Glutamatergic neuron (in vitro differentiated cells): ENCODE results near the gene ARIH1. TPM values are rescaled to one million over a fixed set of nuclear protein-coding genes. Genes with fewer than 3 reads are reported as not detected.

ENCODE experiments used
- total RNA-seq: library from RNA; stranded (reverse); fragmentation: NEBNext Ultra II Directional; extraction: Animal tissue kit (Norgen Biotek cat#: 25700); gene quantifications from one replicate; pipeline ENCODE4 v1.2.1, GENCODE V29; 2021; ENCODE audit not compliant: unreplicated experiment

The ARIH1 gene
- total RNA-seq, 1 donor from 2014 or later, result 291 TPM

Other genes starting within 250 kb of the ARIH1 start
- 949 TPM for gene PKM, start 243.1 kb upstream of the ARIH1 start, total RNA-seq
- 193 TPM for gene PARP6, start 201.8 kb upstream of the ARIH1 start, total RNA-seq
- 4.1 TPM for gene CELF6, start 154.2 kb upstream of the ARIH1 start, total RNA-seq
- 81.6 TPM for gene HEXA, start 98.3 kb upstream of the ARIH1 start, total RNA-seq
- not detected for gene TMEM202, start 76.0 kb upstream of the ARIH1 start, total RNA-seq
- not detected for gene GOLGA6B, start 180.4 kb downstream of the ARIH1 start, total RNA-seq
- gene HIGD2B, start 211.9 kb downstream of the ARIH1 start, total RNA-seq, result not detected
- gene BBS4, start 211.9 kb downstream of the ARIH1 start, total RNA-seq, result 17.7 TPM